ENCODE measurements around the gene CACNA1H. TPM values are rescaled to one million over a fixed set of nuclear protein-coding genes. Genes with fewer than 3 reads are reported as not detected.

The CACNA1H gene
- total and polyA plus RNA-seq, 2 of the 4 experiments (the other 2 are of a cell fraction): 1.6 to 5.8 TPM

DNA sequence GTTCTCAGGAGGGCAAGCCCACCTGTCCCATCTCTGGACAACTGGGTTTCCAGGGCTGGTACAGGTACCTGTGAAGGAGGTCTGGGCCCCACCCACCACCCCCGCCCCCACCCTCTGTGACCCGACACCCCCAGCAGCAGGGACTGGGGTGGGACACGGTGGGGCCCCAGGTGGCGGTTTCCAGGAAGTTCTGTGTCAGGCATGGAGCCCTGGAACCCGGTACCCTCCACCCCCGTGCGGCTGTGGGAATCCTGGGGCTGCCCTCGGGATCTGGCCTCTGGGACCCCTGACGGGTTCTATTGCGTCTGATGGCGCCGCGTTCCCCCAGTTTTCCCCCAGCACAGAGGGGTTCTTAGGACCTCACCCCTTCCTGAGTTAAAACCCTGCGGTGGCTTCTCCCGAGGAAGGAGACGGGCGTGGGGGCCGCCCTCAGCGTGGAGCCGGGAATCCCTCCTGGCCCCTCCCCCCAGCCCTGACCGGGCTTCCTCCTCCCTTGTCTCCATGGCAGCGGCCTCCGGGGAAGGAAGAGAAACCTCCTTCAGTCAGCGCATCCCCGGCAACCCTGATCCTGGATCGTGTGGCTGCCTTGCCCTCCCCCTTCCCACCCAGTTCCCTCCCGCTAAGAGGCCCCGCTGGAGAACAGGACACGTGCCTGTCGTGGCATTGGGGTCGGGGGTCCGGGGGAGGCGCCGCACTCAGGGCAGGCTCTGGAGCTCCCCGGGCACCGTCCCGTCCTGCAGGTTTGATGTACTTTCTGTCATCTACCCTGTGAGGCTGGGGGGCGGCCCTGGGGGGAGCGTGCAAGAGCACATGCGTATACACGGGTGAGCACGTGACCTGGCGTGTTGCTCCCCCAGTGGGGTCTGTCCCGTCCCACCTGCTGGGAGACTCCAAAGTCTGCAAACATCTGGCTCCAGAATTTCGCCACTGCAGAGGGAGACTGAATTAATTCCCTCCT is 30.3 kb downstream of the CACNA1H start (continued):
- no peak for TF ChIP-seq USF2 (IDR thresholded peaks at IDR 0.05; ENCODE audit: low read depth, low read length)

DNA sequence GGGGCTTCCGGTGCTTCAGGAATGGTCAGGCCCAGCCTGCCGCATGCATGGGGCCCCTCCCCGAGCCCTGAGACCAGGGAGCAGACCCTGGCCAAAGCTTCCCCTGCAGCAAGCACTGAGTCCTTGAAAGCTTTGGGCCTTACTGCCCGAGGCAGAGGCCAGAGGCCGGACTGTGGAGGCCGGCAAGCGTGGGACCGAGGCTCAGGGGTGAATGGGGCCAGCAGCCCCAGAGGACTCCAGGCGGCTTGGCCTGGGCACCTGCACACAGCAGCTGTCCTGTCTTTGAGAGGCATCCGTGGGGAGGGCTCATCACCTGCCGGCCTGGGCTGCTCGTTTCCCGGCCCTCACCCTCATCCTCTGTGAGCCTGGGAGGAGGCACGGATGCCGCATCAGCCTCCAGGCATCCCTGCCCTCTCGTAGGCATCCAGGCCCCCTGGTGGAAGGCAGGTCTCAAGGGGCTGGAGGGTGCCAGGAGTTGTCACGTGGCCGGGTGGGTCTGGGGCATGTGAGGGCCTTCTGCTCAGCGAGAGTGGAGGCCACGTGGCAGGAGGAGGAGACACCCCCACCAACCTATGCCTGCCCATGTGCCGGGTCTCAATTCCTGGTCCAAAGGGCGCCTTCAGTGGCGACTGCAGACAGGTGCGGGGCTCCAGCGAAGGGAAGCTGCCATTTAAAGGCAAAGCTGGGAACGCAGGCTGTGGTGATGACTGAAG is 31.4 kb downstream of the CACNA1H start:
- no peak overlapping the region for H3K23ac ChIP-seq (ENCODE audit: low read depth, low read length)
- 97% methylated on average over 12 of the region's 26 CpGs; no CpG with 5 or more reads in 1 of the 2 experiments for WGBS, 2 experiments (ENCODE audit: extremely low coverage in 2 of 2, insufficient read length in 1 of 2)
- H3K4ac ChIP-seq (ENCODE audit: low read depth, low read length): no peak overlapping the region
- H3K18ac ChIP-seq (ENCODE audit: low read depth, low read length): no peak overlapping the region
- peaks cover 18% of the 10 kb centered on the region for H3K4me1 ChIP-seq (ENCODE audit: control insufficient read depth, insufficient read depth, low read length)
- H3K9me3 ChIP-seq (ENCODE audit: control insufficient read depth, insufficient read depth, low read length): no peaks in the 10 kb centered on the region
- H4K20me1 ChIP-seq (ENCODE audit: insufficient read depth, low read length): no peaks in the 10 kb centered on the region; the same call in 1 of the 2 replicates
- H3K4me2 ChIP-seq (ENCODE audit: low read depth, low read length): no peak overlapping the region
- H3K36me3 ChIP-seq (ENCODE audit: control insufficient read depth, insufficient read depth, low read length): no peaks in the 10 kb centered on the region
- DNase-seq (no peak), ATAC-seq (ENCODE audit: low read depth) (no peak)
- H3K27ac ChIP-seq (ENCODE audit: insufficient read depth, low read length): no peak overlapping the region
- POLR2A ChIA-PET (ENCODE audit: unreplicated experiment): no interaction called here
- H2BK15ac ChIP-seq (ENCODE audit: low read depth, low read length): no peak overlapping the region
- no peak overlapping the region for H3K4me3 ChIP-seq (ENCODE audit: insufficient read depth, low read depth, low read length)
- in situ Hi-C loops (cut with MboI; ENCODE audit: low sequenced_read_pairs) (no loop called here), dilution Hi-C loops (cut with HindIII; ENCODE audit: low sequenced_read_pairs, unreplicated experiment) (no loop called here), intact Hi-C loops (cut with micrococcal nuclease) (no loop called here)
- H4K91ac ChIP-seq (ENCODE audit: insufficient read depth, low read depth, low read length): no peak overlapping the region
- no peak overlapping the region for H4K8ac ChIP-seq (ENCODE audit: low read depth in 2 of 2, low read length in 2 of 2)
- TF ChIP-seq BHLHE40 (IDR thresholded peaks at IDR 0.05; ENCODE audit: low read depth, low read length): no peak
- TF ChIP-seq, protein P1, sequence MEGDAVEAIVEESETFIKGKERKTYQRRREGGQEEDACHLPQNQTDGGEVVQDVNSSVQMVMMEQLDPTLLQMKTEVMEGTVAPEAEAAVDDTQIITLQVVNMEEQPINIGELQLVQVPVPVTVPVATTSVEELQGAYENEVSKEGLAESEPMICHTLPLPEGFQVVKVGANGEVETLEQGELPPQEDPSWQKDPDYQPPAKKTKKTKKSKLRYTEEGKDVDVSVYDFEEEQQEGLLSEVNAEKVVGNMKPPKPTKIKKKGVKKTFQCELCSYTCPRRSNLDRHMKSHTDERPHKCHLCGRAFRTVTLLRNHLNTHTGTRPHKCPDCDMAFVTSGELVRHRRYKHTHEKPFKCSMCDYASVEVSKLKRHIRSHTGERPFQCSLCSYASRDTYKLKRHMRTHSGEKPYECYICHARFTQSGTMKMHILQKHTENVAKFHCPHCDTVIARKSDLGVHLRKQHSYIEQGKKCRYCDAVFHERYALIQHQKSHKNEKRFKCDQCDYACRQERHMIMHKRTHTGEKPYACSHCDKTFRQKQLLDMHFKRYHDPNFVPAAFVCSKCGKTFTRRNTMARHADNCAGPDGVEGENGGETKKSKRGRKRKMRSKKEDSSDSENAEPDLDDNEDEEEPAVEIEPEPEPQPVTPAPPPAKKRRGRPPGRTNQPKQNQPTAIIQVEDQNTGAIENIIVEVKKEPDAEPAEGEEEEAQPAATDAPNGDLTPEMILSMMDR (conservative IDR thresholded peaks at IDR 0.05; ENCODE audit: low read depth, low read length): 0 out of 2 replicates have a peak, but pooled peaks have one; percentile 16
- TF ChIP-seq RAD21 (IDR thresholded peaks at IDR 0.05; ENCODE audit: low read length): 0 out of 2 replicates have a peak, but pooled peaks have one; percentile 13
- TF ChIP-seq MXI1 (IDR thresholded peaks at IDR 0.05; ENCODE audit: borderline replicate concordance, low read depth, low read length): no peak
- TF ChIP-seq CEBPB (IDR thresholded peaks at IDR 0.05; ENCODE audit: low read depth, low read length): no peak
- TF ChIP-seq SMC3 (IDR thresholded peaks at IDR 0.05; ENCODE audit: low read depth, low read length): no peak; the same call in 1 of the 2 replicates
- no TSS peak for BruUV-seq (replicated peaks)
- H3K9ac ChIP-seq (ENCODE audit: low read depth, low read length): no peak overlapping the region
- H2BK20ac ChIP-seq (ENCODE audit: low read depth, low read length): no peak overlapping the region
- H3K79me1 ChIP-seq (ENCODE audit: low read depth in 1 of 2, low read length in 2 of 2): no peaks in the 10 kb centered on the region; a peak in 1 of 4 replicates
- CTCF ChIA-PET: no interaction called here
- no peak overlapping the region for H2BK120ac ChIP-seq (ENCODE audit: low read depth, low read length)
- no peak overlapping the region for H2AK5ac ChIP-seq (ENCODE audit: low read depth, low read length)
- no peak overlapping the region for H2AK9ac ChIP-seq (replicated peaks; ENCODE audit: low read depth, low read length, poor library complexity)
- no peak overlapping the region for H3K14ac ChIP-seq (replicated peaks; ENCODE audit: low read depth, low read length)
- no peak overlapping the region for H2BK5ac ChIP-seq (ENCODE audit: low read depth, low read length, poor library complexity, severe bottlenecking)
- no peak overlapping the region for H2AFZ ChIP-seq (replicated peaks; ENCODE audit: low read length, poor library complexity)
- H3K27me3 ChIP-seq (ENCODE audit: control insufficient read depth, insufficient read depth, low read length): no peaks in the 10 kb centered on the region; the same call in 1 of the 2 replicates
- H3K56ac ChIP-seq (ENCODE audit: extremely low read depth, insufficient read depth, low read length): no peak overlapping the region
- H3K9me1 ChIP-seq (ENCODE audit: insufficient read depth, low read length): peaks cover 8% of the 10 kb centered on the region
- H4K5ac ChIP-seq (ENCODE audit: low read depth, low read length): no peak overlapping the region
